ENCODE data around the gene AMN1. TPM values are rescaled to one million over a fixed set of nuclear protein-coding genes. Genes with fewer than 3 reads are reported as not detected.

The AMN1 gene
- total and polyA plus RNA-seq, 2 of the 13 experiments (the other 11 are each of a cell fraction or from before 2014, with no cell fraction given) = 7.5 to 26.5 TPM

DNA sequence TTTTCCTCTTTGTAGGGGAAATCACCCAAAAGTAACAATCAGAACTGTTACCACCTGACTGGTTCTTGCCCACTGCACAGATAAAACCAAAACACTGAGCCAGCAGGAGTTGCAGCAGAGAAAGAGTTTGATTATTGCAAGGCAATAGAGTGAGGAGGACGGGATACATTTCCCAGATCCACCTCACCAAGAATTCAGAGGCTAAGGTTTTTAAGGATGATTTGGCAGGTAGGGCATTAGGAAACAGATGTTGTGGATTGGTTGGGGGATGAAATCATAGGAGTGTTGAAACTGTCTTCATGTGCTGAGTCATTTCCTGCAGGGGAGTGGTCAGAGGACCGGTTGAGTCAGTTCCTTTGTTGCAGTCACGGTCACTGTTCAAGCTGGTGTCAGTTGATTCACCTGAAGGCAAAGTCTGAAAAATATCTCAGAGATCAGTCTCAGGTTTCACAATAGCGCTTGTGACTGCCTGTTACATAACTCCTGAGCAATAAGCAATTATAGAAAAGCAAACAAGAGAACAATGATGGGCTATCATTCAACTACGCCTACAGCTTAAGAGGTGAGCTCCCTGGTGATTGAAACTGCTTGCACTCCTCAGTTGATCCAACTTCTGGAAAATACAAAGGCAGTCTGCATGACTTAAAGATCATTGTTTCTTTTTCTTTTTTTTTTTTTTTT is 20.3 kb upstream of the AMN1 start (continued):
- peak; percentile 37; the same call in 1 of the 2 replicates for TF ChIP-seq RXRA (CRISPR knock-in tag; IDR thresholded peaks at IDR 0.05)
- TF ChIP-seq SETDB1 (CRISPR knock-in tag; IDR thresholded peaks at IDR 0.05; ENCODE audit: borderline replicate concordance) = no peak
- TF ChIP-seq ZKSCAN8 (CRISPR knock-in tag; IDR thresholded peaks at IDR 0.05; ENCODE audit: borderline replicate concordance) = peak; percentile 88; the same call in 1 of the 2 replicates
- 0 out of 2 replicates have a peak, but pooled peaks have one; percentile 53 for TF ChIP-seq SALL2 (CRISPR knock-in tag; IDR thresholded peaks at IDR 0.05)
- TF ChIP-seq MXI1 (IDR thresholded peaks at IDR 0.05; ENCODE audit: borderline replicate concordance, low read depth, low read length) = peak; percentile 42; the same call in 1 of the 3 replicates
- TF ChIP-seq, protein P1, sequence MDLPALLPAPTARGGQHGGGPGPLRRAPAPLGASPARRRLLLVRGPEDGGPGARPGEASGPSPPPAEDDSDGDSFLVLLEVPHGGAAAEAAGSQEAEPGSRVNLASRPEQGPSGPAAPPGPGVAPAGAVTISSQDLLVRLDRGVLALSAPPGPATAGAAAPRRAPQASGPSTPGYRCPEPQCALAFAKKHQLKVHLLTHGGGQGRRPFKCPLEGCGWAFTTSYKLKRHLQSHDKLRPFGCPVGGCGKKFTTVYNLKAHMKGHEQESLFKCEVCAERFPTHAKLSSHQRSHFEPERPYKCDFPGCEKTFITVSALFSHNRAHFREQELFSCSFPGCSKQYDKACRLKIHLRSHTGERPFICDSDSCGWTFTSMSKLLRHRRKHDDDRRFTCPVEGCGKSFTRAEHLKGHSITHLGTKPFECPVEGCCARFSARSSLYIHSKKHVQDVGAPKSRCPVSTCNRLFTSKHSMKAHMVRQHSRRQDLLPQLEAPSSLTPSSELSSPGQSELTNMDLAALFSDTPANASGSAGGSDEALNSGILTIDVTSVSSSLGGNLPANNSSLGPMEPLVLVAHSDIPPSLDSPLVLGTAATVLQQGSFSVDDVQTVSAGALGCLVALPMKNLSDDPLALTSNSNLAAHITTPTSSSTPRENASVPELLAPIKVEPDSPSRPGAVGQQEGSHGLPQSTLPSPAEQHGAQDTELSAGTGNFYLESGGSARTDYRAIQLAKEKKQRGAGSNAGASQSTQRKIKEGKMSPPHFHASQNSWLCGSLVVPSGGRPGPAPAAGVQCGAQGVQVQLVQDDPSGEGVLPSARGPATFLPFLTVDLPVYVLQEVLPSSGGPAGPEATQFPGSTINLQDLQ (CRISPR knock-in tag; IDR thresholded peaks at IDR 0.05) = no peak
- no peak for TF ChIP-seq SIN3B (IDR thresholded peaks at IDR 0.05; ENCODE audit: low read length)
- TF ChIP-seq, protein P2, sequence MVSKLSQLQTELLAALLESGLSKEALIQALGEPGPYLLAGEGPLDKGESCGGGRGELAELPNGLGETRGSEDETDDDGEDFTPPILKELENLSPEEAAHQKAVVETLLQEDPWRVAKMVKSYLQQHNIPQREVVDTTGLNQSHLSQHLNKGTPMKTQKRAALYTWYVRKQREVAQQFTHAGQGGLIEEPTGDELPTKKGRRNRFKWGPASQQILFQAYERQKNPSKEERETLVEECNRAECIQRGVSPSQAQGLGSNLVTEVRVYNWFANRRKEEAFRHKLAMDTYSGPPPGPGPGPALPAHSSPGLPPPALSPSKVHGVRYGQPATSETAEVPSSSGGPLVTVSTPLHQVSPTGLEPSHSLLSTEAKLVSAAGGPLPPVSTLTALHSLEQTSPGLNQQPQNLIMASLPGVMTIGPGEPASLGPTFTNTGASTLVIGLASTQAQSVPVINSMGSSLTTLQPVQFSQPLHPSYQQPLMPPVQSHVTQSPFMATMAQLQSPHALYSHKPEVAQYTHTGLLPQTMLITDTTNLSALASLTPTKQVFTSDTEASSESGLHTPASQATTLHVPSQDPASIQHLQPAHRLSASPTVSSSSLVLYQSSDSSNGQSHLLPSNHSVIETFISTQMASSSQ (IDR thresholded peaks at IDR 0.05; ENCODE audit: low read depth) = peak; percentile 46; the same call in 1 of the 2 replicates
- TF ChIP-seq, protein P2 (CRISPR knock-in tag; IDR thresholded peaks at IDR 0.05; ENCODE audit: borderline replicate concordance) = peak; percentile 87
- no peak for TF ChIP-seq ZNF572 (CRISPR knock-in tag; IDR thresholded peaks at IDR 0.05)
- TF ChIP-seq ZNF317 (CRISPR knock-in tag; IDR thresholded peaks at IDR 0.05) = peak; percentile 98
- TF ChIP-seq HMG20B (CRISPR knock-in tag; conservative IDR thresholded peaks at IDR 0.05) = peak; percentile 89; the same call in 1 of the 2 replicates
- TF ChIP-seq, protein P3, sequence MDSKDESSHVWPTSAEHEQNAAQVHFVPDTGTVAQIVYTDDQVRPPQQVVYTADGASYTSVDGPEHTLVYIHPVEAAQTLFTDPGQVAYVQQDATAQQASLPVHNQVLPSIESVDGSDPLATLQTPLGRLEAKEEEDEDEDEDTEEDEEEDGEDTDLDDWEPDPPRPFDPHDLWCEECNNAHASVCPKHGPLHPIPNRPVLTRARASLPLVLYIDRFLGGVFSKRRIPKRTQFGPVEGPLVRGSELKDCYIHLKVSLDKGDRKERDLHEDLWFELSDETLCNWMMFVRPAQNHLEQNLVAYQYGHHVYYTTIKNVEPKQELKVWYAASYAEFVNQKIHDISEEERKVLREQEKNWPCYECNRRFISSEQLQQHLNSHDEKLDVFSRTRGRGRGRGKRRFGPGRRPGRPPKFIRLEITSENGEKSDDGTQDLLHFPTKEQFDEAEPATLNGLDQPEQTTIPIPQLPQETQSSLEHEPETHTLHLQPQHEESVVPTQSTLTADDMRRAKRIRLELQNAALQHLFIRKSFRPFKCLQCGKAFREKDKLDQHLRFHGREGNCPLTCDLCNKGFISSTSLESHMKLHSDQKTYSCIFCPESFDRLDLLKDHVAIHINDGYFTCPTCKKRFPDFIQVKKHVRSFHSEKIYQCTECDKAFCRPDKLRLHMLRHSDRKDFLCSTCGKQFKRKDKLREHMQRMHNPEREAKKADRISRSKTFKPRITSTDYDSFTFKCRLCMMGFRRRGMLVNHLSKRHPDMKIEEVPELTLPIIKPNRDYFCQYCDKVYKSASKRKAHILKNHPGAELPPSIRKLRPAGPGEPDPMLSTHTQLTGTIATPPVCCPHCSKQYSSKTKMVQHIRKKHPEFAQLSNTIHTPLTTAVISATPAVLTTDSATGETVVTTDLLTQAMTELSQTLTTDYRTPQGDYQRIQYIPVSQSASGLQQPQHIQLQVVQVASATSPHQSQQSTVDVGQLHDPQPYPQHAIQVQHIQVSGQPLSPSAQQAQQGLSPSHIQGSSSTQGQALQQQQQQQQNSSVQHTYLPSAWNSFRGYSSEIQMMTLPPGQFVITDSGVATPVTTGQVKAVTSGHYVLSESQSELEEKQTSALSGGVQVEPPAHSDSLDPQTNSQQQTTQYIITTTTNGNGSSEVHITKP (CRISPR knock-in tag; IDR thresholded peaks at IDR 0.05; ENCODE audit: low read depth) = peak; percentile 74
- TF ChIP-seq, protein P4, sequence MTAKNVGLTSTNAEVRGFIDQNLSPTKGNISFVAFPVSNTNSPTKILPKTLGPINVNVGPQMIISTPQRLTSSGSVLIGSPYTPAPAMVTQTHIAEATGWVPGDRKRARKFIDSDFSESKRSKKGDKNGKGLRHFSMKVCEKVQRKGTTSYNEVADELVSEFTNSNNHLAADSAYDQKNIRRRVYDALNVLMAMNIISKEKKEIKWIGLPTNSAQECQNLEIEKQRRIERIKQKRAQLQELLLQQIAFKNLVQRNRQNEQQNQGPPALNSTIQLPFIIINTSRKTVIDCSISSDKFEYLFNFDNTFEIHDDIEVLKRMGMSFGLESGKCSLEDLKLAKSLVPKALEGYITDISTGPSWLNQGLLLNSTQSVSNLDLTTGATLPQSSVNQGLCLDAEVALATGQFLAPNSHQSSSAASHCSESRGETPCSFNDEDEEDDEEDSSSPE (CRISPR knock-in tag; IDR thresholded peaks at IDR 0.05) = peak; percentile 50; the same call in 1 of the 2 replicates
- TF ChIP-seq ZSCAN25 (CRISPR knock-in tag; IDR thresholded peaks at IDR 0.05) = peak; percentile 93
- peak; percentile 67; the same call in 1 of the 2 replicates for TF ChIP-seq ZNF441 (CRISPR knock-in tag; IDR thresholded peaks at IDR 0.05; ENCODE audit: borderline replicate concordance)

All from HepG2 (cell line).